ENCODE measurements around the gene HARS1. TPM values are rescaled to one million over a fixed set of nuclear protein-coding genes. Genes with fewer than 3 reads are reported as not detected.

The HARS1 gene
- total and polyA plus RNA-seq, 10 of the 15 experiments (the other 5 are each of a cell fraction or from before 2014, with no cell fraction given) = 12.0 to 93.8 (median 76.9) TPM

- peak in 1 of 2 experiments; percentile 61; a peak in 1 of 4 replicates for TF ChIP-seq SRF (IDR thresholded peaks at IDR 0.05; ENCODE audit: low read depth in 2 of 2, low read length in 2 of 2)
- TF ChIP-seq EGR1 (IDR thresholded peaks at IDR 0.05; ENCODE audit: borderline replicate concordance in 1 of 2, low read depth in 2 of 2, low read length in 2 of 2) = peak in 1 of 2 experiments; percentile 54; a peak in 1 of 3 replicates
- TF ChIP-seq, protein P1, sequence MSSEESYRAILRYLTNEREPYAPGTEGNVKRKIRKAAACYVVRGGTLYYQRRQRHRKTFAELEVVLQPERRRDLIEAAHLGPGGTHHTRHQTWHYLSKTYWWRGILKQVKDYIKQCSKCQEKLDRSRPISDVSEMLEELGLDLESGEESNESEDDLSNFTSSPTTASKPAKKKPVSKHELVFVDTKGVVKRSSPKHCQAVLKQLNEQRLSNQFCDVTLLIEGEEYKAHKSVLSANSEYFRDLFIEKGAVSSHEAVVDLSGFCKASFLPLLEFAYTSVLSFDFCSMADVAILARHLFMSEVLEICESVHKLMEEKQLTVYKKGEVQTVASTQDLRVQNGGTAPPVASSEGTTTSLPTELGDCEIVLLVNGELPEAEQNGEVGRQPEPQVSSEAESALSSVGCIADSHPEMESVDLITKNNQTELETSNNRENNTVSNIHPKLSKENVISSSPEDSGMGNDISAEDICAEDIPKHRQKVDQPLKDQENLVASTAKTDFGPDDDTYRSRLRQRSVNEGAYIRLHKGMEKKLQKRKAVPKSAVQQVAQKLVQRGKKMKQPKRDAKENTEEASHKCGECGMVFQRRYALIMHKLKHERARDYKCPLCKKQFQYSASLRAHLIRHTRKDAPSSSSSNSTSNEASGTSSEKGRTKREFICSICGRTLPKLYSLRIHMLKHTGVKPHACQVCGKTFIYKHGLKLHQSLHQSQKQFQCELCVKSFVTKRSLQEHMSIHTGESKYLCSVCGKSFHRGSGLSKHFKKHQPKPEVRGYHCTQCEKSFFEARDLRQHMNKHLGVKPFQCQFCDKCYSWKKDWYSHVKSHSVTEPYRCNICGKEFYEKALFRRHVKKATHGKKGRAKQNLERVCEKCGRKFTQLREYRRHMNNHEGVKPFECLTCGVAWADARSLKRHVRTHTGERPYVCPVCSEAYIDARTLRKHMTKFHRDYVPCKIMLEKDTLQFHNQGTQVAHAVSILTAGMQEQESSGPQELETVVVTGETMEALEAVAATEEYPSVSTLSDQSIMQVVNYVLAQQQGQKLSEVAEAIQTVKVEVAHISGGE (CRISPR knock-in tag; IDR thresholded peaks at IDR 0.05) = peak; percentile 13; the same call in 1 of the 2 replicates
- TF ChIP-seq ASH2L (IDR thresholded peaks at IDR 0.05; ENCODE audit: borderline replicate concordance, low read depth) = no peak
- peak; percentile 31; the same call in 1 of the 2 replicates for TF ChIP-seq TBL1XR1 (IDR thresholded peaks at IDR 0.05; ENCODE audit: low read depth, low read length)
- TF ChIP-seq WRNIP1 (IDR thresholded peaks at IDR 0.05; ENCODE audit: borderline replicate concordance, low read depth, low read length) = no peak
- TF ChIP-seq JUNB (IDR thresholded peaks at IDR 0.05) = no peak
- TF ChIP-seq, protein P2, sequence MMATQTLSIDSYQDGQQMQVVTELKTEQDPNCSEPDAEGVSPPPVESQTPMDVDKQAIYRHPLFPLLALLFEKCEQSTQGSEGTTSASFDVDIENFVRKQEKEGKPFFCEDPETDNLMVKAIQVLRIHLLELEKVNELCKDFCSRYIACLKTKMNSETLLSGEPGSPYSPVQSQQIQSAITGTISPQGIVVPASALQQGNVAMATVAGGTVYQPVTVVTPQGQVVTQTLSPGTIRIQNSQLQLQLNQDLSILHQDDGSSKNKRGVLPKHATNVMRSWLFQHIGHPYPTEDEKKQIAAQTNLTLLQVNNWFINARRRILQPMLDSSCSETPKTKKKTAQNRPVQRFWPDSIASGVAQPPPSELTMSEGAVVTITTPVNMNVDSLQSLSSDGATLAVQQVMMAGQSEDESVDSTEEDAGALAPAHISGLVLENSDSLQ (IDR thresholded peaks at IDR 0.05) = peak; percentile 75
- TF ChIP-seq E4F1 (IDR thresholded peaks at IDR 0.05; ENCODE audit: borderline replicate concordance, partially characterized antibody) = peak; percentile 64
- TF ChIP-seq CBX3 (IDR thresholded peaks at IDR 0.05; ENCODE audit: borderline replicate concordance, low read depth) = no peak
- TF ChIP-seq EED (IDR thresholded peaks at IDR 0.05; ENCODE audit: low read depth) = peak; percentile 66; the same call in 1 of the 2 replicates
- TF ChIP-seq SIN3A (IDR thresholded peaks at IDR 0.05; ENCODE audit: low read depth, low read length) = peak; percentile 30; the same call in 1 of the 2 replicates
- TF ChIP-seq, protein P3, sequence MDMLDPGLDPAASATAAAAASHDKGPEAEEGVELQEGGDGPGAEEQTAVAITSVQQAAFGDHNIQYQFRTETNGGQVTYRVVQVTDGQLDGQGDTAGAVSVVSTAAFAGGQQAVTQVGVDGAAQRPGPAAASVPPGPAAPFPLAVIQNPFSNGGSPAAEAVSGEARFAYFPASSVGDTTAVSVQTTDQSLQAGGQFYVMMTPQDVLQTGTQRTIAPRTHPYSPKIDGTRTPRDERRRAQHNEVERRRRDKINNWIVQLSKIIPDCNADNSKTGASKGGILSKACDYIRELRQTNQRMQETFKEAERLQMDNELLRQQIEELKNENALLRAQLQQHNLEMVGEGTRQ (IDR thresholded peaks at IDR 0.05; ENCODE audit: borderline replicate concordance, low read depth, low read length) = no peak
- TF ChIP-seq MEF2B (IDR thresholded peaks at IDR 0.05; ENCODE audit: partially characterized antibody, poor library complexity, severe bottlenecking) = no peak
- TF ChIP-seq NRF1 (conservative IDR thresholded peaks at IDR 0.05; ENCODE audit: low read depth, low read length) = no peak
- no peak for TF ChIP-seq MYB (IDR thresholded peaks at IDR 0.05; ENCODE audit: borderline replicate concordance, low read depth, low read length)
- TF ChIP-seq ZSCAN29 (IDR thresholded peaks at IDR 0.05) = no peak
- TF ChIP-seq IRF3 (IDR thresholded peaks at IDR 0.05) = no peak
These were observed at the start of gene HARS1, which contains the start of gene HARS2 (continued) for GRCh38 chr5:140690941-140691924.

Data from GM12878 (cell line).